ENCODE results near the gene KLHL14. TPM values are rescaled to one million over a fixed set of nuclear protein-coding genes. Genes with fewer than 3 reads are reported as not detected.
"Not testable (repeated sequence)": the region's sequence is repeated elsewhere in the genome, so short reads cannot be mapped to it uniquely, and the experiment has no call there.

KLHL14 gene
- 33.1 TPM for polyA plus RNA-seq (ENCODE audit: insufficient read length)
- long read RNA-seq, donor 1, full-length matches to known transcripts, result 1 of 7 reads
- long read RNA-seq, donor 1, partial matches to known transcripts, result 6 of 7 reads
- long read RNA-seq, donor 1, other reads (novel, unspliced or antisense), result 0 of 7 reads
- long read RNA-seq, donor 2, result 0 reads
- long read RNA-seq, donor 3, result 0 reads
- long read RNA-seq, donor 4, result 0 reads
- long read RNA-seq, donor 5, full-length matches to known transcripts, result 3 of 3 reads
- long read RNA-seq, donor 5, partial matches to known transcripts, result 0 of 3 reads
- long read RNA-seq, donor 5, other reads (novel, unspliced or antisense), result 0 of 3 reads
- long read RNA-seq, donor 6, full-length matches to known transcripts, result 2 of 9 reads
- long read RNA-seq, donor 6, partial matches to known transcripts, result 7 of 9 reads
- long read RNA-seq, donor 6, other reads (novel, unspliced or antisense), result 0 of 9 reads
- long read RNA-seq, donor 7, result 0 reads
- long read RNA-seq, donor 8, result 0 reads

GRCh38 chr18:32772581-32773381, at the start of gene KLHL14:
KLHL14 (minus strand) TSS chr18:32773023; CDS start chr18:32770591, 2,432 bp downstream.
- peak; percentile 80 for DNase-seq

- no peak for DNase-seq
These were observed 49.4 kb upstream of the KLHL14 start for GRCh38 chr18:32822197-32822596.

GRCh38 chr18:32815881-32816280, 43.1 kb upstream of the KLHL14 start:
- DNase-seq, result no peak

GRCh38 chr18:32812342-32812741, 39.5 kb upstream of the KLHL14 start:
- DNase-seq, result no peak

GRCh38 chr18:32810314-32810713, 37.5 kb upstream of the KLHL14 start:
- DNase-seq, result no peak

GRCh38 chr18:32805354-32805753, 32.5 kb upstream of the KLHL14 start:
- no peak for DNase-seq

GRCh38 chr18:32804134-32804888, 31.5 kb upstream of the KLHL14 start:
- DNase-seq, result no peak

GRCh38 chr18:32803568-32803967, 30.7 kb upstream of the KLHL14 start:
- peak; percentile 78 for DNase-seq

GRCh38 chr18:32802591-32803451, 30.0 kb upstream of the KLHL14 start:
- DNase-seq, result no peak

- no peak for DNase-seq
These were observed 28.4 kb upstream of the KLHL14 start for GRCh38 chr18:32801228-32801627.

- DNase-seq, result no peak
These were observed 25.6 kb upstream of the KLHL14 start for GRCh38 chr18:32798209-32798960.

- not testable (repeated sequence) for DNase-seq
These were observed 21.8 kb upstream of the KLHL14 start for GRCh38 chr18:32794667-32795066.

GRCh38 chr18:32779010-32779409, 6.2 kb upstream of the KLHL14 start:
- DNase-seq, result no peak

GRCh38 chr18:32777049-32777448, 4.2 kb upstream of the KLHL14 start:
- no peak for DNase-seq

GRCh38 chr18:32776561-32776960, 3.7 kb upstream of the KLHL14 start:
- DNase-seq, result no peak

GRCh38 chr18:32775628-32776027, 2.8 kb upstream of the KLHL14 start:
- DNase-seq, result no peak

GRCh38 chr18:32773382-32773712, 524 bp upstream of the KLHL14 start:
- DNase-seq, result no peak

- peak; percentile 58 for DNase-seq
These were observed 797 bp downstream of the KLHL14 start for GRCh38 chr18:32771871-32772580.

GRCh38 chr18:32771169-32771751, 1.6 kb downstream of the KLHL14 start:
- no peak for DNase-seq
